ENCODE results near the gene VWA8.

DNA sequence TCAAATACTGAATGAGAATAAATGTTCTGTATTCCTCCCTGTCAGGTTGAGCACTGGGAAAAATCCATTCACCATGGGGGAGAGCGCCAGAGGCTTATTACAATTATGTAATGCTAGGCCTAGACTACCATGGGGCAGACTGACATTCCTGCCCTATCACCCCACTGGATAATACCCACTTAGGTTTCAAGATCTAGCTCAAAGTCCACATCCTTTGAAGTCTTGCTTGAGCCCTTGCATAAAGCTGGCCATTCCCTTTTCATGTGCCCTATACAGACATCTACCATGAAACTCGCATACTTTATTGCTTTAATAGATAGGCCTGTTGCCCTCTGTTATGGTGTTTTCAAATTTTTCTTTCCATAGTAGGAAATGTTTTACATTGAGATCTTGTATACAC is 354.3 kb downstream of the VWA8 start:
- TF ChIP-seq, protein P1, sequence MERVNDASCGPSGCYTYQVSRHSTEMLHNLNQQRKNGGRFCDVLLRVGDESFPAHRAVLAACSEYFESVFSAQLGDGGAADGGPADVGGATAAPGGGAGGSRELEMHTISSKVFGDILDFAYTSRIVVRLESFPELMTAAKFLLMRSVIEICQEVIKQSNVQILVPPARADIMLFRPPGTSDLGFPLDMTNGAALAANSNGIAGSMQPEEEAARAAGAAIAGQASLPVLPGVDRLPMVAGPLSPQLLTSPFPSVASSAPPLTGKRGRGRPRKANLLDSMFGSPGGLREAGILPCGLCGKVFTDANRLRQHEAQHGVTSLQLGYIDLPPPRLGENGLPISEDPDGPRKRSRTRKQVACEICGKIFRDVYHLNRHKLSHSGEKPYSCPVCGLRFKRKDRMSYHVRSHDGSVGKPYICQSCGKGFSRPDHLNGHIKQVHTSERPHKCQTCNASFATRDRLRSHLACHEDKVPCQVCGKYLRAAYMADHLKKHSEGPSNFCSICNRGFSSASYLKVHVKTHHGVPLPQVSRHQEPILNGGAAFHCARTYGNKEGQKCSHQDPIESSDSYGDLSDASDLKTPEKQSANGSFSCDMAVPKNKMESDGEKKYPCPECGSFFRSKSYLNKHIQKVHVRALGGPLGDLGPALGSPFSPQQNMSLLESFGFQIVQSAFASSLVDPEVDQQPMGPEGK (CRISPR knock-in tag; IDR thresholded peaks at IDR 0.05; ENCODE audit: borderline replicate concordance), result no peak
- no peak for TF ChIP-seq ZFP3 (CRISPR knock-in tag; IDR thresholded peaks at IDR 0.05)
- no peak for TF ChIP-seq OSR1 (CRISPR knock-in tag; IDR thresholded peaks at IDR 0.05)
- TF ChIP-seq, protein P2, sequence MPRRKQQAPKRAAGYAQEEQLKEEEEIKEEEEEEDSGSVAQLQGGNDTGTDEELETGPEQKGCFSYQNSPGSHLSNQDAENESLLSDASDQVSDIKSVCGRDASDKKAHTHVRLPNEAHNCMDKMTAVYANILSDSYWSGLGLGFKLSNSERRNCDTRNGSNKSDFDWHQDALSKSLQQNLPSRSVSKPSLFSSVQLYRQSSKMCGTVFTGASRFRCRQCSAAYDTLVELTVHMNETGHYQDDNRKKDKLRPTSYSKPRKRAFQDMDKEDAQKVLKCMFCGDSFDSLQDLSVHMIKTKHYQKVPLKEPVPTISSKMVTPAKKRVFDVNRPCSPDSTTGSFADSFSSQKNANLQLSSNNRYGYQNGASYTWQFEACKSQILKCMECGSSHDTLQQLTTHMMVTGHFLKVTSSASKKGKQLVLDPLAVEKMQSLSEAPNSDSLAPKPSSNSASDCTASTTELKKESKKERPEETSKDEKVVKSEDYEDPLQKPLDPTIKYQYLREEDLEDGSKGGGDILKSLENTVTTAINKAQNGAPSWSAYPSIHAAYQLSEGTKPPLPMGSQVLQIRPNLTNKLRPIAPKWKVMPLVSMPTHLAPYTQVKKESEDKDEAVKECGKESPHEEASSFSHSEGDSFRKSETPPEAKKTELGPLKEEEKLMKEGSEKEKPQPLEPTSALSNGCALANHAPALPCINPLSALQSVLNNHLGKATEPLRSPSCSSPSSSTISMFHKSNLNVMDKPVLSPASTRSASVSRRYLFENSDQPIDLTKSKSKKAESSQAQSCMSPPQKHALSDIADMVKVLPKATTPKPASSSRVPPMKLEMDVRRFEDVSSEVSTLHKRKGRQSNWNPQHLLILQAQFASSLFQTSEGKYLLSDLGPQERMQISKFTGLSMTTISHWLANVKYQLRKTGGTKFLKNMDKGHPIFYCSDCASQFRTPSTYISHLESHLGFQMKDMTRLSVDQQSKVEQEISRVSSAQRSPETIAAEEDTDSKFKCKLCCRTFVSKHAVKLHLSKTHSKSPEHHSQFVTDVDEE (CRISPR knock-in tag; IDR thresholded peaks at IDR 0.05), result no peak
- TF ChIP-seq ARNTL (CRISPR knock-in tag; IDR thresholded peaks at IDR 0.05; ENCODE audit: borderline replicate concordance, low read depth), result no peak
- TF ChIP-seq TCF4 (CRISPR knock-in tag; IDR thresholded peaks at IDR 0.05; ENCODE audit: borderline replicate concordance), result no peak
- TF ChIP-seq TOX (CRISPR knock-in tag; IDR thresholded peaks at IDR 0.05; ENCODE audit: borderline replicate concordance), result no peak
- no peak for TF ChIP-seq ESRRG (CRISPR knock-in tag; IDR thresholded peaks at IDR 0.05)
- no peak for TF ChIP-seq ZNF8 (CRISPR knock-in tag; IDR thresholded peaks at IDR 0.05)
- TF ChIP-seq ISL1 (CRISPR knock-in tag; IDR thresholded peaks at IDR 0.05), result no peak
- no peak for TF ChIP-seq ZFP30 (CRISPR knock-in tag; IDR thresholded peaks at IDR 0.05)
- TF ChIP-seq ZNF70 (CRISPR knock-in tag; IDR thresholded peaks at IDR 0.05), result no peak
- no peak for TF ChIP-seq ZNF565 (CRISPR knock-in tag; conservative IDR thresholded peaks at IDR 0.05; ENCODE audit: low read depth)
- TF ChIP-seq, protein P3, sequence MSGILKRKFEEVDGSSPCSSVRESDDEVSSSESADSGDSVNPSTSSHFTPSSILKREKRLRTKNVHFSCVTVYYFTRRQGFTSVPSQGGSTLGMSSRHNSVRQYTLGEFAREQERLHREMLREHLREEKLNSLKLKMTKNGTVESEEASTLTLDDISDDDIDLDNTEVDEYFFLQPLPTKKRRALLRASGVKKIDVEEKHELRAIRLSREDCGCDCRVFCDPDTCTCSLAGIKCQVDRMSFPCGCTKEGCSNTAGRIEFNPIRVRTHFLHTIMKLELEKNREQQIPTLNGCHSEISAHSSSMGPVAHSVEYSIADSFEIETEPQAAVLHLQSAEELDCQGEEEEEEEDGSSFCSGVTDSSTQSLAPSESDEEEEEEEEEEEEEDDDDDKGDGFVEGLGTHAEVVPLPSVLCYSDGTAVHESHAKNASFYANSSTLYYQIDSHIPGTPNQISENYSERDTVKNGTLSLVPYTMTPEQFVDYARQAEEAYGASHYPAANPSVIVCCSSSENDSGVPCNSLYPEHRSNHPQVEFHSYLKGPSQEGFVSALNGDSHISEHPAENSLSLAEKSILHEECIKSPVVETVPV (CRISPR knock-in tag; IDR thresholded peaks at IDR 0.05), result no peak
